Esophagus muscularis mucosa (tissue), 3 donors: ENCODE data around the gene SPATA21.

Source experiments
- CTCF ChIP-seq, 3 experiments: fragments of 200-600 bp in 2 of 3; fragments of 450-650 bp in 1 of 3; sonication (generic) in 2 of 3; IDR thresholded peaks; one replicate each; pipeline ENCODE4 v1.5.1; 2017 to 2019; ENCODE audit warnings: antibody characterized with exemption in 3 of 3, mild to moderate bottlenecking in 2 of 3, moderate library complexity in 1 of 3
- POLR2A ChIP-seq: fragments of 450-650 bp; IDR thresholded peaks from one replicate; pipeline ENCODE4 v1.6.1; 2017; ENCODE audit warnings: antibody characterized with exemption, moderate library complexity, mild to moderate bottlenecking, low read depth
- POLR2AphosphoS5 ChIP-seq, 2 donors: sonication (generic); formaldehyde crosslinking; IDR thresholded peaks; one replicate each; pipeline ENCODE4 v1.6.1; 2017; ENCODE audit warnings: antibody characterized with exemption in 2 of 2

DNA sequence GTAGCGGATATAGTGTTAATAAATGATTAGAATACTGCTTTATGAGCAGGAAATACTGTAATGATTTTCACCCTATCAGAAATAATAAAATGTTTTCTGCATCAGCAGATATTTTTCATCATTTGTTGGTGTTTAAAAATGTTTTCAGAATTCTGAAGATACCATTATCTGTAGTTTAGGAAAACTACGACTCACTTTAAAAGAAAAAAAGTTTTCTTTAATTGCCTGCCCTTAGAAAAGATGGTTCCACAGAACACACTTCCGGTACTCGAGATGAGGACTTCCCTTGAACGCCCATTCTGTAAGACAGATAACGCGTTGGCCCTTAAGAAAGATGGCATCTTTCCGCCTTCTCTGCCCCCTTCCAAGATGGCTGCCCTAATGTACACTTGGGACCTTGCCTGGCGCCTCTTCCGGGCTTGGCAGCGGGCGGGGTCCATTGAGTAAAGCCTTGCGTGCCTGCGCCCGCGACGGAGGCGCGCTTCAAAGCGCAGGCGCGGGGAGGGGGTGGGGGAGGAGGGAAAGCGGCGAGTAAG is 70.4 kb downstream of the SPATA21 start, which contains the start of gene SZRD1:
- TF ChIP-seq CTCF (IDR thresholded peaks at IDR 0.05) (peak in 1 of 3 experiments; percentile 5), POLR2AphosphoS5 (IDR thresholded peaks at IDR 0.05) (peak in 1 of 2 donors; percentile 95), POLR2A (no peak)
